Measurements from ENCODE around the gene CD74. TPM values are rescaled to one million over a fixed set of nuclear protein-coding genes. Genes with fewer than 3 reads are reported as not detected.
A peak's percentile ranks its signal among the peaks of the same experiment; 100 is the strongest.

Gene CD74
- total and polyA plus RNA-seq, 2 of the 8 experiments (the other 6 are each of a cell fraction or from before 2014, with no cell fraction given), result 45.9 to 61.0 TPM

DNA sequence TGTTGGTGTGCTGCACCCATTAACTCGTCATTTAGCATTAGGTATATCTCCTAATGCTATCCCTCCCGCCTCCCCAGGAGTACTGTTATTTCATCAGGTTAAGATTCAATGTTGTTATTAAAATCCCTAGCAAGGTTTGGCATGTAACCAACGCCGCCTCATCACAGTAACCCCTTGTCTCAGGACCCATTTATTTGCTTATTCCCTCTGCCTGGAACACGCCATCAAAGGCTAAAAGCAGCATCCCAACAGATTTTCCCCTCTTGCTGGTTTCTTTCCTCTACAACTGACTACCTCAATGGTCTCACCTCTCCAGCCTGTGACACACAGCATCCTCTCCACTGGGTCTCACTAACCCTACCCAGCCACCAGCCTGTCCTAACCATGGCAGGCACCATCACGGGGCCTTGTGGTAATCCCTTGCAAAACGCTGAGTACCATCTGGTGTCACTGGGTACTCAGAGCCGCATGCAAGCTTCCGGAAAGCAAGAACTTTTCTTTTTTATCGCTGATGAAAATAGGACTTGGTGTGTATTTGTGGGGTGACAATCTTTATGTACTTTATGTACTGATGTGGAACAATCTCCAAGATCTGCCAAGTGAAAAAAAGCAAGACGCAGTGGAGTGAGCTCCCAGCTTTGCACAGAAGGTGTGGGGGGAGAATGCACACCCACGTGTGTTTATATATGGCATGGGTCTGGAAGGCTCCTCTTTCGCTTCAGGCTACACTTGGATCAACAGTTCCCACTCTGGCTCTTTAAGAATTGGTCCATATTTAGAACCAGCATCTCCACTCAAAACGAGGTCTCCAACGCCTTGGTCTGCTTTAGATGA, 30.7 kb upstream of the CD74 start (continued):
- TF ChIP-seq, protein P1, sequence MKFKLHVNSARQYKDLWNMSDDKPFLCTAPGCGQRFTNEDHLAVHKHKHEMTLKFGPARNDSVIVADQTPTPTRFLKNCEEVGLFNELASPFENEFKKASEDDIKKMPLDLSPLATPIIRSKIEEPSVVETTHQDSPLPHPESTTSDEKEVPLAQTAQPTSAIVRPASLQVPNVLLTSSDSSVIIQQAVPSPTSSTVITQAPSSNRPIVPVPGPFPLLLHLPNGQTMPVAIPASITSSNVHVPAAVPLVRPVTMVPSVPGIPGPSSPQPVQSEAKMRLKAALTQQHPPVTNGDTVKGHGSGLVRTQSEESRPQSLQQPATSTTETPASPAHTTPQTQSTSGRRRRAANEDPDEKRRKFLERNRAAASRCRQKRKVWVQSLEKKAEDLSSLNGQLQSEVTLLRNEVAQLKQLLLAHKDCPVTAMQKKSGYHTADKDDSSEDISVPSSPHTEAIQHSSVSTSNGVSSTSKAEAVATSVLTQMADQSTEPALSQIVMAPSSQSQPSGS (IDR thresholded peaks at IDR 0.05; ENCODE audit: low read length), result peak; percentile 72; the same call in 1 of the 2 replicates
- no peak for TF ChIP-seq RXRA (IDR thresholded peaks at IDR 0.05; ENCODE audit: insufficient read depth, low read depth, low read length)
- TF ChIP-seq BACH1 (IDR thresholded peaks at IDR 0.05; ENCODE audit: low read length), result no peak
- TF ChIP-seq KDM5A (IDR thresholded peaks at IDR 0.05; ENCODE audit: low read length), result no peak
- no peak for TF ChIP-seq SRF (IDR thresholded peaks at IDR 0.05; ENCODE audit: low read depth, low read length)
- no peak for TF ChIP-seq RNF2 (IDR thresholded peaks at IDR 0.05; ENCODE audit: borderline replicate concordance, low read depth, low read length, missing control alignments, poor library complexity, severe bottlenecking)
- TF ChIP-seq SP4 (IDR thresholded peaks at IDR 0.05; ENCODE audit: low read length), result 0 out of 2 replicates have a peak, but pooled peaks have one; percentile 35
- no peak for TF ChIP-seq KDM4A (IDR thresholded peaks at IDR 0.05; ENCODE audit: low read depth, low read length, severe bottlenecking)
- TF ChIP-seq POU5F1 (IDR thresholded peaks at IDR 0.05; ENCODE audit: low read depth, low read length), result no peak
- no peak for TF ChIP-seq EGR1 (IDR thresholded peaks at IDR 0.05; ENCODE audit: borderline replicate concordance, low read depth, low read length)
- TF ChIP-seq SAP30 (IDR thresholded peaks at IDR 0.05; ENCODE audit: insufficient read depth, insufficient replicate concordance, low read length), result no peak
- TF ChIP-seq POLR2AphosphoS5 (IDR thresholded peaks at IDR 0.05; ENCODE audit: low read depth, low read length), result peak; percentile 91; the same call in 1 of the 2 replicates
- TF ChIP-seq KDM1A (IDR thresholded peaks at IDR 0.05; ENCODE audit: borderline replicate concordance, low read length), result no peak
- no peak for TF ChIP-seq NRF1 (IDR thresholded peaks at IDR 0.05; ENCODE audit: low read depth, low read length)
- TF ChIP-seq ASH2L (IDR thresholded peaks at IDR 0.05; ENCODE audit: low read length), result no peak
- TF ChIP-seq SP2 (IDR thresholded peaks at IDR 0.05; ENCODE audit: low read length), result no peak
- TF ChIP-seq BCL11A (IDR thresholded peaks at IDR 0.05; ENCODE audit: low read depth in 2 of 2, low read length in 2 of 2), result no peak
